Activated CD8-positive, alpha-beta memory T cell treated with anti-CD3 and anti-CD28 coated beads, Interleukin-2, amount 50 U/mL, for 24 hours (primary cell): ENCODE measurements around the gene GEMIN4.
"Not testable (repeated sequence)": the region's sequence is repeated elsewhere in the genome, so short reads cannot be mapped to it uniquely, and the experiment has no call there.

Experiments
- DNase-seq: peaks from one replicate; pipeline ENCODE4 v3.0.0-alpha.2; 2020; ENCODE audit errors: extremely low read depth

Gene GEMIN4

GRCh38 chr17:703081-703875 lies 48.8 kb downstream of the GEMIN4 start:
- DNase-seq: no peak

DNA sequence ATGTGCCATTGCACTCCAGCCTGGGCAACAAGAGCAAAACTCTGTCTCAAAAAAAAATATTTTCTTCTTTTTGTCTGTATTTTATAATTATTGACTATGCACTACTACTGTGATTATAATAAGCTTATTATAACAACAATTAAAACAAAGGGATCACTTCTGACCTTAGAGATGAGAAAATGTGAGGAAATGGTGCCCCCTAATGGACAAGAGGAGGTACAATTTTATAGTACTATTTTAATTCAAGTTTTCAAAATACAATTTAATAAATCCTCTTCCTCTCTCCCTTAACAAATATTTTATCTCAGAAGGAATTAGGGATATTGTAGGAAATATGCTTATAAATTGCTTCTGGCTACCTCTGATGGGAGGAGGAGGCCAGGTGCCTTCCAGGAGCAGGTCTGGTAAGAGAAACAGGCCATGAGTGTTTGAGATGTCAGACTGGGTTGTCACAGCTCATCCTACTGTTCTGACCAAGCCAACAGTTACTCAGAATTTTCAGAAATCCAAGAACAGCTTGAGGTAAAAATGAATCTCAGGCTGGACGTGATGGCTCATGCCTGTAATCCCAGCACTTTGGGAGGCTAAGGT lies 51.5 kb downstream of the GEMIN4 start:
- DNase-seq: no peak

GRCh38 chr17:699345-699744 lies 52.7 kb downstream of the GEMIN4 start:
- DNase-seq: no peak

- not testable (repeated sequence) for DNase-seq
Measured at GRCh38 chr17:698096-698495, 54.0 kb downstream of the GEMIN4 start.

DNA sequence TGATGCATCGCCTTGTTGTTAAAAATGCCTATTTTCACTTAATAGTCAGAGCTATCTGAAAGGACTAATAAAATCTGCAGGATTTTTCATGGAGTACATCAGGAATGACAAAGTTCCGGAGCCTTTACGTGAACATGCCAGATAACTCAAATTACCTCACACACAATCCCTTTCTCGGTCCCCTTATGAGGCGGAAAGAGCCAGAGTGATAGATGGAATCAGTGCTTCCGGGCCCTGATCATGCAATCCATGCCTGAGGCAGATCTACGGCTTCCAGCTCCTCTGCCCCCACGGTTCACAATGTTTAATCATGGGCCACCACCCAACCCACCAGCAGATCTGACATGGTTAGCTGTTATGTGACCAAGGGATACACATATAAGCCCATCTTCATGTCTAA lies 54.4 kb downstream of the GEMIN4 start:
- no peak for DNase-seq

DNA sequence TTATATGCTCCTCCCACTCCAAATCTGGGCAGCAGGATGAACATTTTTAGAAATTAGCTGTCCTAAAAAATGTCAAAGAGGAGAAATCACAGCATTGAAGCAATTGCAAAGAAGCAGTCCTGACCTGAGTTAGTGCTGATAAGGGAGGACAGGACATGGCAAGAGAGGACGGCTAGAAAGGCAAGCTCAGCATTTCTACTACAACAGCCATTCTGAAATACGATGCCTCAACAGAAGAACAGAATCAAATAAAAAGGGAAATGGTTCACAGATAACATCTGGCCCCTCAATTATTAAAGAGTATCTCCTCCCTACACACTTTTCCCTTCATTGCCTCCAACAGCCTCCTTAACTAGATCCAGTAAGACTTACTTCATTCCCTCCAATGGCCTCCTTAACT lies 55.7 kb downstream of the GEMIN4 start:
- DNase-seq: no peak
